Right cardiac atrium (tissue), 5 donors: ENCODE measurements around the gene ZNF212. TPM values are rescaled to one million over a fixed set of nuclear protein-coding genes. Genes with fewer than 3 reads are reported as not detected.

Source experiments
- ATAC-seq, 2 donors: fragments of 200-7000 bp; cut with Tn5 transposase; one replicate each; pipeline versions ENCODE4 v1.8.0 to v1.9.1; 2020; ENCODE audit warnings: moderate library complexity in 2 of 2, mild to moderate bottlenecking in 1 of 2
- DNase-seq, 3 donors: peaks; one replicate each; pipeline ENCODE4 v3.0.0-alpha.2; 2020
- H3K27ac ChIP-seq: one replicate; pipeline ENCODE4 v1.5.1; 2013; ENCODE audit warnings: mild to moderate bottlenecking, low read length, control low read depth, moderate library complexity
- H3K27me3 ChIP-seq: one replicate; pipeline ENCODE4 v1.6.1; 2013; ENCODE audit not compliant: control insufficient read depth, insufficient read depth
- H3K4me1 ChIP-seq: one replicate; pipeline ENCODE4 v1.6.1; 2013; ENCODE audit warnings: low read length; ENCODE audit not compliant: control insufficient read depth, insufficient read depth
- H3K4me3 ChIP-seq: one replicate; pipeline ENCODE4 v1.5.1; 2013; ENCODE audit warnings: low read length, control low read depth
- H3K9me3 ChIP-seq: one replicate; pipeline ENCODE4 v1.6.1; 2013; ENCODE audit warnings: low read length; ENCODE audit not compliant: control insufficient read depth
- WGBS: extraction: QIAGEN DNeasy Blood & Tissue Kit; methylation state at CpG from one replicate; pipeline ENCODE4 v1.1.7; 2013; 5-methylcytosine and 5-hydroxymethylcytosine counted together
- intact Hi-C, 4 donors: fragments of 100-400 bp; cut with DNase I; formaldehyde crosslinking; loops; one replicate each; pipeline versions ENCODE4 v1.11.0 to v1.14.0; 2022 to 2023
- polyA plus RNA-seq: library from polyadenylated mRNA; stranded (reverse); fragments of 200-250 nt; gene quantifications from one replicate; pipeline ENCODE4 v1.2.3, GENCODE V29; 2013
- total RNA-seq, 4 donors: library from RNA; stranded (reverse); fragmentation: NEBNext Ultra II Directional; extraction: Animal tissue kit (Norgen Biotek cat#: 25700); gene quantifications; one replicate each; pipeline ENCODE4 v1.2.1, GENCODE V29; 2021
- donor health status: healthy with polysubstance abuse.
- donor health status: DM: no; HTN: yes; CAD: no.
- donor health status: DM: no; HTN: no; CAD: no.
- donor health status: DM: no; HTN: yes; CAD: no; lungs with severe emphysema.
- donor health status: DM: yes; HTN: yes; CAD: no.

The ZNF212 gene
- total and polyA plus RNA-seq, 5 donors, result 4.5 to 5.7 (median 5.0) TPM

- WGBS, result 93% methylated on average over 8 of the region's 8 CpGs
- no peak overlapping the region for H3K27ac ChIP-seq
- no peak overlapping the region for H3K4me3 ChIP-seq
- H3K4me1 ChIP-seq, result no peaks in the 10 kb centered on the region
- H3K27me3 ChIP-seq, result no peaks in the 10 kb centered on the region
- ATAC-seq (no peak), DNase-seq (no peak)
- intact Hi-C loops, result no loop called here
- H3K9me3 ChIP-seq, result no peaks in the 10 kb centered on the region
These were observed 49.8 kb downstream of the ZNF212 start for GRCh38 chr7:149289262-149289661.

GRCh38 chr7:149289856-149290255 is 50.4 kb downstream of the ZNF212 start:
- Histone ChIP-seq H3K9me3 (no peaks in the 10 kb centered on the region), H3K4me1 (no peaks in the 10 kb centered on the region), H3K27ac (no peak overlapping the region), H3K27me3 (no peaks in the 10 kb centered on the region), H3K4me3 (no peak overlapping the region)
- ATAC-seq, result no peak
- no peak for DNase-seq
- WGBS, result 94% methylated on average over 4 of the region's 4 CpGs
- intact Hi-C loops, result no loop called here

GRCh38 chr7:149291036-149291780 is 51.8 kb downstream of the ZNF212 start:
- no peak for ATAC-seq

GRCh38 chr7:149291781-149292461 is 52.5 kb downstream of the ZNF212 start:
- H3K27ac ChIP-seq, result no peak overlapping the region
- DNase-seq (no peak), ATAC-seq (no peak)
- intact Hi-C loops, result no loop called here
- no peaks in the 10 kb centered on the region for H3K9me3 ChIP-seq
- no peaks in the 10 kb centered on the region for H3K27me3 ChIP-seq
- WGBS, result 85% methylated on average over 16 of the region's 16 CpGs
- no peak overlapping the region for H3K4me3 ChIP-seq
- H3K4me1 ChIP-seq, result no peaks in the 10 kb centered on the region

More at GRCh38 chr7:149291036-149291780, 51.8 kb downstream of the ZNF212 start:
- DNase-seq, result no peak
- no peaks in the 10 kb centered on the region for H3K9me3 ChIP-seq
- H3K27me3 ChIP-seq, result no peaks in the 10 kb centered on the region
- no peak overlapping the region for H3K27ac ChIP-seq
- no peaks in the 10 kb centered on the region for H3K4me1 ChIP-seq
- WGBS, result 85% methylated on average over 13 of the region's 13 CpGs
- intact Hi-C loops, result no loop called here
- no peak overlapping the region for H3K4me3 ChIP-seq

GRCh38 chr7:149292462-149292823 is 53.0 kb downstream of the ZNF212 start:
- WGBS, result 80% methylated on average over 9 of the region's 9 CpGs
- ATAC-seq, result no peak
- H3K27me3 ChIP-seq, result no peaks in the 10 kb centered on the region
- no peak overlapping the region for H3K27ac ChIP-seq
- H3K4me3 ChIP-seq, result no peak overlapping the region
- intact Hi-C loops, result no loop called here
- no peaks in the 10 kb centered on the region for H3K9me3 ChIP-seq
- DNase-seq, result no peak
- H3K4me1 ChIP-seq, result no peaks in the 10 kb centered on the region

GRCh38 chr7:149293338-149293737 is 53.9 kb downstream of the ZNF212 start:
- no peaks in the 10 kb centered on the region for H3K27me3 ChIP-seq
- DNase-seq (no peak), ATAC-seq (no peak)
- 90% methylated on average over 9 of the region's 9 CpGs for WGBS
- intact Hi-C loops, result no loop called here
- no peaks in the 10 kb centered on the region for H3K4me1 ChIP-seq
- no peaks in the 10 kb centered on the region for H3K9me3 ChIP-seq
- H3K4me3 ChIP-seq, result no peak overlapping the region
- no peak overlapping the region for H3K27ac ChIP-seq

GRCh38 chr7:149293946-149294633 is 54.6 kb downstream of the ZNF212 start:
- H3K4me1 ChIP-seq, result no peaks in the 10 kb centered on the region
- 94% methylated on average over 15 of the region's 15 CpGs for WGBS
- H3K27me3 ChIP-seq, result no peaks in the 10 kb centered on the region
- intact Hi-C loops, result no loop called here
- no peaks in the 10 kb centered on the region for H3K9me3 ChIP-seq
- ATAC-seq (no peak), DNase-seq (no peak)
- H3K4me3 ChIP-seq, result no peak overlapping the region
- no peak overlapping the region for H3K27ac ChIP-seq

GRCh38 chr7:149294634-149295480 is 55.4 kb downstream of the ZNF212 start:
- Histone ChIP-seq H3K4me3 (no peak overlapping the region), H3K9me3 (no peaks in the 10 kb centered on the region), H3K27me3 (no peaks in the 10 kb centered on the region), H3K4me1 (no peaks in the 10 kb centered on the region), H3K27ac (no peak overlapping the region)
- DNase-seq (no peak), ATAC-seq (no peak)
- intact Hi-C loops, result no loop called here
- WGBS, result 96% methylated on average over 55 of the region's 55 CpGs

GRCh38 chr7:149295481-149295850 is 56.0 kb downstream of the ZNF212 start:
- no peak overlapping the region for H3K27ac ChIP-seq
- H3K27me3 ChIP-seq, result no peaks in the 10 kb centered on the region
- H3K9me3 ChIP-seq, result no peaks in the 10 kb centered on the region
- H3K4me1 ChIP-seq, result no peaks in the 10 kb centered on the region
- WGBS, result 96% methylated on average over 6 of the region's 6 CpGs
- intact Hi-C loops, result no loop called here
- H3K4me3 ChIP-seq, result no peak overlapping the region
- DNase-seq (no peak), ATAC-seq (no peak)

GRCh38 chr7:149296368-149296767 is 56.9 kb downstream of the ZNF212 start:
- H3K27ac ChIP-seq, result no peak overlapping the region
- H3K4me1 ChIP-seq, result no peaks in the 10 kb centered on the region
- no peaks in the 10 kb centered on the region for H3K27me3 ChIP-seq
- H3K4me3 ChIP-seq, result no peak overlapping the region
- intact Hi-C loops, result no loop called here
- no peaks in the 10 kb centered on the region for H3K9me3 ChIP-seq
- WGBS, result 85% methylated on average over 4 of the region's 4 CpGs
- DNase-seq (no peak), ATAC-seq (no peak)
